ENCODE results near the gene POU2F3. TPM values are rescaled to one million over a fixed set of nuclear protein-coding genes. Genes with fewer than 3 reads are reported as not detected.

The POU2F3 gene
- total and polyA plus RNA-seq, 2 of the 8 experiments (the other 6 are each of a cell fraction or from before 2014, with no cell fraction given), result 1.0 to 2.1 TPM

- H2BK15ac ChIP-seq (ENCODE audit: low read length), result no peak overlapping the region
- no peak overlapping the region for H2BK12ac ChIP-seq (ENCODE audit: low read depth, low read length)
- no peak overlapping the region for H2AK5ac ChIP-seq (ENCODE audit: low read depth, low read length)
- no peaks in the 10 kb centered on the region for H3K36me3 ChIP-seq (ENCODE audit: control insufficient read depth in 2 of 4, insufficient read depth in 4 of 4, low read length in 3 of 4)
- no peak overlapping the region for H2BK20ac ChIP-seq (ENCODE audit: low read length)
- H3K27ac ChIP-seq (ENCODE audit: low read depth, low read length), result no peak overlapping the region
- no peak overlapping the region for H3K56ac ChIP-seq (replicated peaks; ENCODE audit: insufficient read length, low read depth, low read length)
- 90% methylated on average over 3 of the region's 3 CpGs; no CpG with 5 or more reads in 1 of the 2 experiments for WGBS, 2 experiments (ENCODE audit: extremely low coverage in 1 of 2, insufficient coverage in 1 of 2, insufficient read length in 1 of 2, insufficient replicate concordance in 2 of 2, low coverage in 1 of 2, low lambda C conversion rate in 2 of 2, missing lambda C conversion rate in 1 of 2)
- H3K23me2 ChIP-seq (ENCODE audit: low read depth, low read length), result no peaks in the 10 kb centered on the region; the same call in 1 of the 2 replicates
- DNase-seq (ENCODE audit: low read depth in 1 of 2, low spot score in 2 of 2), result no peak
- no peak overlapping the region for H2AFZ ChIP-seq (ENCODE audit: low read length)
- H4K91ac ChIP-seq (replicated peaks; ENCODE audit: insufficient read length, low read length), result peak overlapping the region; percentile 19
- no peak overlapping the region for H4K8ac ChIP-seq (ENCODE audit: extremely low read depth, insufficient read depth, low read length)
- no peak overlapping the region for H3K9ac ChIP-seq (replicated peaks in 1 of 4; ENCODE audit: extremely low read depth in 1 of 4, low read depth in 3 of 4, low read length in 3 of 4)
- H3K23ac ChIP-seq (ENCODE audit: insufficient read length), result no peak overlapping the region
- no peaks in the 10 kb centered on the region for H4K20me1 ChIP-seq (replicated peaks in 1 of 2; ENCODE audit: control insufficient read depth in 1 of 2, insufficient read depth in 2 of 2, low read length in 2 of 2)
- H3K79me1 ChIP-seq (ENCODE audit: low read depth, low read length), result no peaks in the 10 kb centered on the region; the same call in none of the 2 replicates
- no peak overlapping the region for H2BK120ac ChIP-seq (replicated peaks; ENCODE audit: low read depth, low read length)
- no peaks in the 10 kb centered on the region for H3K79me2 ChIP-seq (ENCODE audit: control insufficient read depth in 1 of 2, insufficient read depth in 2 of 2, low read length in 2 of 2)
- H3K27me3 ChIP-seq (replicated peaks in 1 of 4; ENCODE audit: control insufficient read depth in 3 of 4, extremely low read depth in 1 of 4, insufficient read depth in 3 of 4, low read length in 3 of 4), result peaks cover 0 to 2% (median 0%) of the 10 kb centered on the region in 4 experiments; a peak in 2 of 7 replicates
- no peak overlapping the region for H3K4me2 ChIP-seq (ENCODE audit: insufficient read depth in 1 of 2, low read depth in 2 of 2, low read length in 2 of 2)
- no peak overlapping the region for H3K18ac ChIP-seq (ENCODE audit: extremely low read depth, low read length)
- POLR2A ChIA-PET (ENCODE audit: partially characterized antibody), result no interaction called here
- H4K5ac ChIP-seq (ENCODE audit: insufficient read length, low read depth, low read length), result no peak overlapping the region
- no peak overlapping the region for H2BK5ac ChIP-seq (ENCODE audit: low read depth, low read length)
- peaks cover 2 to 9% (median 7%) of the 10 kb centered on the region in 4 experiments; a peak in 5 of 7 replicates for H3K4me1 ChIP-seq (replicated peaks in 1 of 4; ENCODE audit: control insufficient read depth in 3 of 4, insufficient read depth in 4 of 4, low read length in 3 of 4)
- no peak overlapping the region for H3K14ac ChIP-seq (ENCODE audit: insufficient read length)
- TF ChIP-seq BCL11A (IDR thresholded peaks at IDR 0.05; ENCODE audit: low read depth in 2 of 2, low read length in 2 of 2) (no peak), RNF2 (IDR thresholded peaks at IDR 0.05; ENCODE audit: borderline replicate concordance, low read depth, low read length, missing control alignments, poor library complexity, severe bottlenecking) (no peak), POLR2AphosphoS5 (IDR thresholded peaks at IDR 0.05; ENCODE audit: low read depth, low read length) (no peak), TCF12 (IDR thresholded peaks at IDR 0.05; ENCODE audit: low read depth, low read length) (no peak), SP2 (IDR thresholded peaks at IDR 0.05; ENCODE audit: low read length) (no peak), NRF1 (IDR thresholded peaks at IDR 0.05; ENCODE audit: low read depth, low read length) (no peak), FOSL1 (IDR thresholded peaks at IDR 0.05; ENCODE audit: insufficient read depth, low read depth, low read length) (no peak), BACH1 (IDR thresholded peaks at IDR 0.05; ENCODE audit: low read length) (no peak), TBP (IDR thresholded peaks at IDR 0.05; ENCODE audit: low read depth, low read length) (no peak), CBX5 (IDR thresholded peaks at IDR 0.05; ENCODE audit: low read depth, low read length) (no peak), SRF (IDR thresholded peaks at IDR 0.05; ENCODE audit: low read depth, low read length) (no peak), EGR1 (IDR thresholded peaks at IDR 0.05; ENCODE audit: borderline replicate concordance, low read depth, low read length) (no peak)
- TF ChIP-seq, protein P1, sequence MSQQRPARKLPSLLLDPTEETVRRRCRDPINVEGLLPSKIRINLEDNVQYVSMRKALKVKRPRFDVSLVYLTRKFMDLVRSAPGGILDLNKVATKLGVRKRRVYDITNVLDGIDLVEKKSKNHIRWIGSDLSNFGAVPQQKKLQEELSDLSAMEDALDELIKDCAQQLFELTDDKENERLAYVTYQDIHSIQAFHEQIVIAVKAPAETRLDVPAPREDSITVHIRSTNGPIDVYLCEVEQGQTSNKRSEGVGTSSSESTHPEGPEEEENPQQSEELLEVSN (IDR thresholded peaks at IDR 0.05), result no peak
- H3K4ac ChIP-seq (replicated peaks; ENCODE audit: insufficient read length, low read depth, low read length), result no peak overlapping the region
- no peak for FAIRE-seq
- no peaks in the 10 kb centered on the region for H3K9me3 ChIP-seq (ENCODE audit: insufficient read depth in 2 of 2, low read depth in 1 of 2, low read length in 1 of 2)
- CTCF ChIA-PET (ENCODE audit: partially characterized antibody), result interaction anchor here (0.9 to 41.2 kb wide), 3 partner anchors 12 to 73 kb away, joined by 3 to 1412 read pairs (median 4); no protein-coding TSS in a partner anchor
- H3K4me3 ChIP-seq (ENCODE audit: extremely low read depth in 1 of 4, insufficient read depth in 2 of 4, low read depth in 3 of 4, low read length in 4 of 4), result no peak overlapping the region
These were observed 22.0 kb downstream of the POU2F3 start for GRCh38 chr11:120261931-120262330.
